Cardiac muscle cell (in vitro differentiated cells and primary cell): Measurements from ENCODE around the gene AP2A2. TPM values are rescaled to one million over a fixed set of nuclear protein-coding genes. Genes with fewer than 3 reads are reported as not detected.

Source experiments
- DNase-seq, 2 donors: peaks; one replicate each; pipeline versions ENCODE4 v3.0.0 to v3.0.0-alpha.2; 2010 to 2017; ENCODE audit warnings: low read depth in 1 of 2, low spot score in 1 of 2
- H3K27ac ChIP-seq: fragments of 200-600 bp; sonication (generic); 2 replicates; pipeline ENCODE4 v1.5.1; 2016
- H3K27me3 ChIP-seq: fragments of 200-600 bp; sonication (generic); 2 replicates; pipeline ENCODE4 v1.6.0; 2016; ENCODE audit warnings: control low read depth
- H3K36me3 ChIP-seq: fragments of 200-600 bp; sonication (generic); 2 replicates; pipeline ENCODE4 v1.5.1; 2016; ENCODE audit warnings: control low read depth
- H3K4me1 ChIP-seq: fragments of 200-600 bp; sonication (generic); 2 replicates; pipeline ENCODE4 v1.8.1; 2017; ENCODE audit warnings: low read depth, mild to moderate bottlenecking, mixed run types
- H3K4me3 ChIP-seq: fragments of 200-600 bp; sonication (generic); 2 replicates; pipeline ENCODE4 v1.5.1; 2016; ENCODE audit warnings: mild to moderate bottlenecking
- H3K9me3 ChIP-seq: fragments of 200-600 bp; sonication (generic); 2 replicates; pipeline ENCODE4 v1.5.1; 2017; ENCODE audit warnings: low read depth, mild to moderate bottlenecking, control low read depth
- polyA plus RNA-seq: library from polyadenylated mRNA; unstranded; fragments of >200 nt; fragmentation: Nextera tagmentation; extraction: Ambion mirVana; gene quantifications from 2 replicates; pipeline ENCODE4 v1.2.1, GENCODE V29; 2016
- total RNA-seq: library from RNA; depleted of rRNA; stranded (reverse); fragments of >200 nt; gene quantifications from 2 replicates; pipeline ENCODE4 v1.2.3, GENCODE V29; 2016
- TF ChIP-seq, protein P1 (sequence below): IDR thresholded peaks from 2 replicates; pipeline ENCODE4 v1.5.1; 2012; ENCODE audit warnings: low read depth, mild to moderate bottlenecking, low read length

AP2A2 gene
- total and polyA plus RNA-seq, 2 experiments from 2014 or later, result 47.6 to 77.6 TPM

DNA sequence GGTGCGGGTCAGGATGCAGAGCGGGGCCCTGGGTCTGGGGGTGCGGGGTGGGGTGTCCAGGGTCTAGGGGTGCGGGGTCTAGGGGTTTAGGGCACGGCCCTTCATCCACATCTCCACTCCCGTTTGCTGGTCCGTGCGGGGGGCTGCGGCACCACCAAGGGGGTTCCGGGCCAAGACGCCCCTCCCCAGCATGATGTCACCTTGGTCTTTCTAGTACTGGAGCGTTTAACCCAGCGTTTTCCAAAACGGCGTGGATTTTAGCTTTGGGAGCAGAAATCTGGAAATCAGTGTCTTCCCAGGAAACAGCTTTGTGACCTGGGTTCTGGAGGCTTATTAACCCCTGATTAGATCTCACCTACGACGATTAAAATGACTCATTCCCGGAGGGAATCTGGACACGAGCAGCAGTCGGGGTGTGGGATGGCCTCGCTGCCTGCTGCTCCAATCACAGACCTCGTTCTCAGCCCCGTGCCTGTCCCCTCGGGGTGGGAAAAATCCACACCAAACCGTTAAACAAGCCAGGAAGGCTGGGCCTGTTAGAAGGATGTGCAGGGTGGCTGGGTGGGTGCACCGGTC lies 759 bp downstream of the AP2A2 start:
- no peaks in the 10 kb centered on the region for H3K4me1 ChIP-seq
- TF ChIP-seq, protein P1, sequence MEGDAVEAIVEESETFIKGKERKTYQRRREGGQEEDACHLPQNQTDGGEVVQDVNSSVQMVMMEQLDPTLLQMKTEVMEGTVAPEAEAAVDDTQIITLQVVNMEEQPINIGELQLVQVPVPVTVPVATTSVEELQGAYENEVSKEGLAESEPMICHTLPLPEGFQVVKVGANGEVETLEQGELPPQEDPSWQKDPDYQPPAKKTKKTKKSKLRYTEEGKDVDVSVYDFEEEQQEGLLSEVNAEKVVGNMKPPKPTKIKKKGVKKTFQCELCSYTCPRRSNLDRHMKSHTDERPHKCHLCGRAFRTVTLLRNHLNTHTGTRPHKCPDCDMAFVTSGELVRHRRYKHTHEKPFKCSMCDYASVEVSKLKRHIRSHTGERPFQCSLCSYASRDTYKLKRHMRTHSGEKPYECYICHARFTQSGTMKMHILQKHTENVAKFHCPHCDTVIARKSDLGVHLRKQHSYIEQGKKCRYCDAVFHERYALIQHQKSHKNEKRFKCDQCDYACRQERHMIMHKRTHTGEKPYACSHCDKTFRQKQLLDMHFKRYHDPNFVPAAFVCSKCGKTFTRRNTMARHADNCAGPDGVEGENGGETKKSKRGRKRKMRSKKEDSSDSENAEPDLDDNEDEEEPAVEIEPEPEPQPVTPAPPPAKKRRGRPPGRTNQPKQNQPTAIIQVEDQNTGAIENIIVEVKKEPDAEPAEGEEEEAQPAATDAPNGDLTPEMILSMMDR, result no peak
- peaks cover 3% of the 10 kb centered on the region for H3K36me3 ChIP-seq
- no peaks in the 10 kb centered on the region for H3K27me3 ChIP-seq
- H3K27ac ChIP-seq, result peak overlapping the region; percentile 92
- H3K4me3 ChIP-seq, result peak overlapping the region; percentile 99
- DNase-seq, result peak; percentile 45 to 58
- H3K9me3 ChIP-seq, result no peaks in the 10 kb centered on the region

DNA sequence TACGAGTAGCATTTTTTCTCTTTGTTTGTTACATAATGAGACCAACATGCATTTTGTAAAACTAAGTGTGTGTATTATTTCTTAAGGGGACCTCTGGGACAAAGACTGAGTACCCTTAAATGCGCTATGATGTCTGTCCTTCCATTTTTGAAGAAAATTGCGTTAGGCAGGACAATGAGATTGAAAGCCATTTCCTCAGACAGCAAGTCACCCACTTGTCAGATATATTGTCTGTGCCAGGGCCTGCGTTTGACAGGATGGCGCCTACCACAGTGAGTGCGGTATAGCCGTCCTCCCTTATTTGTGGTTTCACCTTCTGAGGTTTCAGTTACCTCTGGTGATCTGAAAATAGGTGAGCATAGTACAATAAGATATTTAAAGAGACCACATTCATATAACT lies 2.2 kb downstream of the AP2A2 start:
- Histone ChIP-seq H3K4me3 (no peak overlapping the region), H3K27me3 (no peaks in the 10 kb centered on the region)

DNA sequence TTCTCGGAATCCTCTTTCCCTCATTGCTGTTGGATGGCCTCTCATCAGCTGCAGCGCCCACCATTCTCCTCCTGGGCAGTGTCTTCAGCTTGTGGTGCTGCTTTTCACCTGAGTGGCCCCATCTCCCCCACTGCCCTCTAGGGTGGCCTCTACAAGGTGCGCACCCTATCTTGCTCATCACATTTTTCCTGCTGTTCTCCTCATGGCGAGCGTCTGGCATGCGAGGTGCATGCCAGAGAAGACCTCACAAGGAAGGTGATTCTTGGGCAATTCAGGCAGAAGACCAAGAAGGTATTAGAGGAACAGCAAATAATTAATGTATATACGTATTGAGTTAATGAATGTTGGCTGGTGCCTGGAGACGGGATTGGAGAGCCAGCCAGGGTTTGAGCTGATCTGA lies 3.1 kb downstream of the AP2A2 start:
- TF ChIP-seq, protein P1, result no peak

More for the DNA sequence above, 2.2 kb downstream of the AP2A2 start:
- H3K4me1 ChIP-seq, result peaks cover 6% of the 10 kb centered on the region
- no peaks in the 10 kb centered on the region for H3K9me3 ChIP-seq
- no peak for DNase-seq
- TF ChIP-seq, protein P1, result no peak
- H3K27ac ChIP-seq, result no peak overlapping the region
- H3K36me3 ChIP-seq, result peaks cover 3% of the 10 kb centered on the region

DNA sequence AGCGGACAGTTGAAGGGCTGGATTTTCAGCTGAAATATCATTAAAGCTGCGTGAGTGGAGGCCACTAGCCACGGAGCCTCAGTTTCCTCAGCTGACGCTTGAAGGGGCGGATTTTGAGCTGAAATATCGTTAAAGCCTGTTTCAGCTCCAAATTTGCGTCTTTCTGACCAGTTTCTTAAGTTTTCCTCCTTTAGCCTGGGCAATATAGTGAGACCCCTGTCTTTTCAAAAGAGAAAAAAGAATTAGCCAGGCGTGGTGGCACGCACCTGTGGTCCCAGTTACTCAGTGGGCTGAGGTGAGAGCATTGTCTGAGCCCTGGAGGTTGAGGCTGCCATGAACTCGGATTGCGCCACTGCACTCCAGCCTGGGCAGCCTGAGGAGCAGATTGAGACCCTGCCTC lies 3.7 kb downstream of the AP2A2 start:
- no peaks in the 10 kb centered on the region for H3K27me3 ChIP-seq
- no peak overlapping the region for H3K27ac ChIP-seq
- TF ChIP-seq, protein P1, result no peak
- no peak for DNase-seq
- no peaks in the 10 kb centered on the region for H3K9me3 ChIP-seq
- no peak overlapping the region for H3K4me3 ChIP-seq
- H3K36me3 ChIP-seq, result peaks cover 3% of the 10 kb centered on the region
- peaks cover 6% of the 10 kb centered on the region for H3K4me1 ChIP-seq

More for the DNA sequence above, 3.1 kb downstream of the AP2A2 start:
- Histone ChIP-seq H3K9me3 (no peaks in the 10 kb centered on the region), H3K27ac (no peak overlapping the region), H3K27me3 (no peaks in the 10 kb centered on the region), H3K36me3 (peaks cover 3% of the 10 kb centered on the region), H3K4me3 (no peak overlapping the region), H3K4me1 (peaks cover 6% of the 10 kb centered on the region)
- DNase-seq, result no peak

DNA sequence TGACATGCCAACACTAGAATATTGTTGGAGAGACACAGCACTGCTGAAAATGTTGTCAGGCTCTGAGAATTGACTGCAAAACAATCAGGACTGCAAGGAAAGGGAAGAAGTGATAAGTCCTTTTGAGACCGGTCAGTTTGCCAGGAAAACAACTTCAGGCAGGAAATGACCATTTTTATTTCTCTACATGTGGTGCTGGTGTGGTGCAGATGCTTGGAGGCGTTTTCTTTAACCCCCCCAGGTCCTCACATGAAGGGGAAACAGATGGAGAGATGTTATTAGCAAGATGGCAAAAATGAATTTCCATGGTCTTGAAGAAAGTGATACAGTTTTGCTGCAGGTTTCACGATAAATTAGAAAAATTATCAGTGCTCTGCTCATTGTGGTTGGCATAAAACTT lies 5.7 kb downstream of the AP2A2 start:
- Histone ChIP-seq H3K4me1 (peaks cover 6% of the 10 kb centered on the region), H3K27ac (no peak overlapping the region), H3K36me3 (peaks cover 3% of the 10 kb centered on the region), H3K9me3 (no peaks in the 10 kb centered on the region), H3K4me3 (no peak overlapping the region), H3K27me3 (no peaks in the 10 kb centered on the region)
- TF ChIP-seq, protein P1, result no peak
- peak in 1 of 2 donors; percentile 65 for DNase-seq

DNA sequence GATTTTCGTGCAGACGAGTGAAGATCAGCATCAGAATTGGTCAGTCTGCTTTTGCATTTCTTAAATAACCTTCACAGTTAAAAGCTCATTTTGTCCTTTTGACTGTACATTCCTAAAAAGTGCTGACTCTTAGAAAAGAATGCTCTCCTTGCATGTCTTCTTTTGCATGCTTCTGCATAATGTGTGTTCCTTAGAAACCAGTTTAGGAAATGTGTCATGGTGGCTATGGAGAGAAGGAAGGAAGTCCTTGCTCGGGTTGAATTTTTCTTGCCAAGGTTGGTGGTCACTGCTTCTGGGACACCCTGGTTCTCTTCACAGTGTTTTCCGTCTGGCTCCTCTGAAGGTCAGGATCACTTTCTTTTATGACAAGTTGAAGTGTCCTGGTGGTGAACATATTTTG lies 6.8 kb downstream of the AP2A2 start:
- no peaks in the 10 kb centered on the region for H3K9me3 ChIP-seq
- H3K27ac ChIP-seq, result no peak overlapping the region
- peak in 1 of 2 donors; percentile 15 for DNase-seq
- no peak overlapping the region for H3K4me3 ChIP-seq
- no peaks in the 10 kb centered on the region for H3K36me3 ChIP-seq
- TF ChIP-seq, protein P1, result no peak
- H3K4me1 ChIP-seq, result peaks cover 6% of the 10 kb centered on the region
- H3K27me3 ChIP-seq, result no peaks in the 10 kb centered on the region
